GM12873 (cell line): ENCODE data around the gene MED16.

ENCODE experiments used
- CTCF ChIP-seq: IDR thresholded peaks from 2 replicates; pipeline ENCODE4 v1.5.1; 2012; ENCODE audit warnings: low read depth, mild to moderate bottlenecking, moderate library complexity, low read length, control low read depth; ENCODE audit not compliant: insufficient read depth; ENCODE audit errors: missing control alignments

Gene MED16

GRCh38 chr19:903266-903797 lies 10.3 kb upstream of the MED16 start:
- no peak for TF ChIP-seq CTCF

DNA sequence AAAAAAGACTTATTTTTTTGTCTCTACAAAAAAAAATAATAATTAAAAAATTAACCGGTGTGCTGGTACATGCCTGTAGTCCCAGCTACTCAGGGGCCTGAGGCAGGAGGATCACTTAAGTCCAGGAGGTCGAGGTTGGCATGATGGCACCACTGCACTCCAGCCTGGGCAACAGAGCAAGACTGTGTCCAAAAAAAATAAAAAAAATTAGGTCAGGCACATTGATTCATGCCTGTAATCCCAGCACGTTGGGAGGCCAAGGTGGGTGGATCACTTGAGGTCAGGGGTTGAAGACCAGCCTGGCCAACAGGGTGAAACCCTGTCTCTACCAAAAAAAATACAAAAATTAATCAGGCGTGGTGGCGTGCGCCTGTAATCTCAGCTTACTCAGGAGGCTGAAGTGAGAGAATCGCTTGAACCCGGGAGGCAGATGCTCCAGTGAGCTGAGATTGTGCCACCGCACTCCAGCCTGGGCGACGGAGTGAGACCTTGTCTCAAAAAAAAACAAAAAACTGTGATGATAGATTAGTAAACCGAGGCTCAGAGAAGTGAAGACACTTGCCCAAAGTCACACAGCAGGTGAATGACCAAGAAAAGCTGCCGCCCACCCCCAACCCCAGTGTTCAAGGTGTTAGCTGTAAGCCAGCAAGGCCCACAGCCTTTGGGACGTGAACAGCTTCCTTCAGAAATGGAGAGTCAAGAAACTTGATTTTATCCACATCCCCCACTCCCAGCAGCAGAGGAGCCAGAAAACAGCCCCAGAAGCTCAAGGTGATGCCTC lies 9.6 kb upstream of the MED16 start:
- TF ChIP-seq CTCF = no peak

DNA sequence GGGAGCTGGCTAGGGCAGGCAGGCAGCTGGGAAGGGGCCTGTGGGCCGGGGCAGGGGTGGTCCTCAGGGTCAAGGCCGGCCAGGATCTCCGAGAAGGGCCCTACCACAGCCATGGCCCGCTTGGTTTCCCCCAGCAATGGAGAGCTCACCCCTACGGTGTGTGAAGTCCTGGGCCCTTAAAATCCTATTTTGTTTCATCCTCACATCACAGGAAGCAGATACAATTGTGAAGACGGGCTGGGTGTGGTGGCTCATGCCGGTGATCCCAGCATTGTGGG lies 9.0 kb upstream of the MED16 start:
- no peak for TF ChIP-seq CTCF

GRCh38 chr19:901216-902092 lies 8.5 kb upstream of the MED16 start:
- no peak for TF ChIP-seq CTCF

- no peak for TF ChIP-seq CTCF
These were observed 7.5 kb upstream of the MED16 start for GRCh38 chr19:900302-901111.

DNA sequence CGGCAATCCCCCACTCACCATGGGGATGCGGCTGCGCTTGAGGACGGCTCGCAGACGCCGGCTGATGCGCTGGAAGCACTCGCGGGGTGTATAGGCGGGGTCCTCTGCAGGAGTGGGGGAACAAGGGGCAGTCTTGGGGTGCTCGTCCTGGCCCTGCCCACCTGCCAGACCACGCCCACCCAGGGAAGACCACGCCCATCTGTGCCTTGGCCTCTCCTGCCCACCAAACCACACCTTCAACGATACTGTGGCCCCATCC lies 7.0 kb upstream of the MED16 start:
- TF ChIP-seq CTCF = no peak
